GM19099 (cell line): Measurements from ENCODE around the gene KCNJ15.

ENCODE experiments used
- POLR2A ChIP-seq: IDR thresholded peaks from 3 replicates; pipeline ENCODE4 v1.6.1; 2011; ENCODE audit warnings: low read depth; ENCODE audit not compliant: insufficient read length; ENCODE audit errors: extremely low read depth

The KCNJ15 gene

GRCh38 chr21:38277501-38278131, 20.8 kb downstream of the KCNJ15 start:
- no peak for TF ChIP-seq POLR2A

- TF ChIP-seq POLR2A: no peak
Measured at GRCh38 chr21:38280454-38280853, 23.7 kb downstream of the KCNJ15 start.

DNA sequence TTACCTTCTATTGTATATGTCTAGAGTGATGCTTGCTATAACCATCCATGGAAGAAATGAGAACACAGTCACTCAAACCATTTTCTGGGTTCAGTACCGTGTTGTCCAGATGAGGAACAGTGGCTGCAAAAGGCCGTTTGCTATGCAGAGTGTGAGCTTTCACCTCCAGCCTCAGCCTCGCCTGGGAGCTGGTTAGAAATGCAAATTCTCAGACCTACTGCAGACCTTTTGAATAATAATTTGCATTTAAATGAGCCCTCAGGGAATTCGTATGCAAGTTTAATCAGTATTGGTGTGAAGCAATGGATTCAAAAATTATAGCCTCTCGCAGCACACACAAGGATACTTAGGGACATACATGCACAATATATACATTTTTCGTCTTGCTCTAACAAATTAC, 24.1 kb downstream of the KCNJ15 start:
- no peak for TF ChIP-seq POLR2A

- TF ChIP-seq POLR2A: no peak
Measured at GRCh38 chr21:38282921-38283320, 26.1 kb downstream of the KCNJ15 start.

DNA sequence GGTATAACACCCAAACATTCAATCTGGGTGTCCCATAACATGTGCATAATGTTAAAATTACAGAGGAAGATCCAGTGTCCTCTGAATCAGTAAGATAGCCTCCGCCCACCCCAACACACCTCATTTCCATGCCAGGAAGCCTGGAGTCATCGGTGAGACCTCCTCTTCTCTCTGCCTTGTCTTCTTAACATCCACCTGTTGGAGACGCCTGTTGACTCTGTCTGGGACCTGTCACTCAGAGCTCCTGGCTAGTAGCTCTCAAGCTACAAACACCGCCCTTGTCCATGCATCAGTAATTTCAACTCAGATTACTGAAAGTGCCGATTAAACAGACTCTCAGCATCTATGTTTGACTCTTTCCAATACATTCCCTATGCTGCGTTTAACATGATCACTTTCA, 27.4 kb downstream of the KCNJ15 start:
- TF ChIP-seq POLR2A: no peak

- TF ChIP-seq POLR2A: no peak
Measured at GRCh38 chr21:38286739-38287471, 30.1 kb downstream of the KCNJ15 start.

DNA sequence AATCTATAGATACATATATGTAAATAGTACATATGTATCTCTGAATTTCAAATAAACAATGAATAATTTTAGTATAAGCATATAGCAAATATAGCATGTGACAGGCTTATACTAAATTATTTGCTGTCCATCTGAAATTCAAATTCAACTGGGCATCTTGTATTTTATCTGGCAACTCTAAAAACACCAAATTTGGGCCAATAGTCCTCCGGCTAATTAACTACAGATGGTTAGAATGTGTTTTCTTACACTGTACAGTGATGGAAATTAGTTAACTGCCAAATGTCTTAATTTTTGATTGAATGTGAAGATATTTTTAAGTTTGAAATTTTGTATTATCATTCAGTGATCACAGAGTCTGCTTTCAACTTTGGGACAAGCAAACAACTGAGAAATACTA, 30.7 kb downstream of the KCNJ15 start:
- no peak for TF ChIP-seq POLR2A

GRCh38 chr21:38289705-38290485, 33.1 kb downstream of the KCNJ15 start:
- no peak for TF ChIP-seq POLR2A

GRCh38 chr21:38290809-38291208, 34.0 kb downstream of the KCNJ15 start:
- TF ChIP-seq POLR2A: no peak

DNA sequence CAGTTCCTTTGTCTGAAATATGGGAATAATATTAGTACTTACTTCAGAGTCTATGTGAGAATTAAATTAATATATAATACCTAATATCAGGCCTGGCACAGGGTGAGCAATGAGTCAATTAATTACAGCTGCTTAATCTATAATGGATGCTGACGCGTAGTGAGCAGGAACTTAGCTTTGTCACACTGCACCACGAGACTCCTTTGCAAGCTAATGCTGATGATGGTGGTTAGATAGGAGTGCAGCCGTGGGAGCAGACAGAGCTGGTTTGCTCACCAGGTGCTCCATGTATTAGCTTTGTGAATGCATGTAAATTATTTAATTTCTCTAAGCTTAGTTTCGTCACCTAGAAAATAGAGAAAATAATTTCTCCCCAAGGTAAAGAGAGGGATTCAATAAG, 35.1 kb downstream of the KCNJ15 start:
- TF ChIP-seq POLR2A: no peak

- TF ChIP-seq POLR2A: no peak
Measured at GRCh38 chr21:38293113-38293512, 36.3 kb downstream of the KCNJ15 start.

DNA sequence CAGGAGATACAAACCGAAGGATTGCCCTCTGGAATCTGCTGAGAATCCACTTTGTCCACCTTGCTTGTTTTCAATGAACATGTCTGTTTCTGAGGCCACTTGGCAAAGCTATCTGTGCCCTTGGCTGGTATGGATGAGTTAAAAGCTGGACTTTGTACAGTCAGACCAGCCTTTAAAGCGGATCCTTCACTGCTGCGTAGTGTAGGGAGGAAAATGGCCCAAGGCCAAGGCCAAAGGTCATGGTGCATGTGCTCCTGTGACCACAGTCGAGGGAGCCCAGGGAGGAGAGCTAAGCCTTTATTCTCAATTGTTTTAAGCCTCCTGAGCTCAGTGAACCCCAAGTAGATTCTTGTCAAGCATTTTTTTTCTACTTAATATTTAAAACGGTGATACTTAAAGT, 37.0 kb downstream of the KCNJ15 start:
- no peak for TF ChIP-seq POLR2A

DNA sequence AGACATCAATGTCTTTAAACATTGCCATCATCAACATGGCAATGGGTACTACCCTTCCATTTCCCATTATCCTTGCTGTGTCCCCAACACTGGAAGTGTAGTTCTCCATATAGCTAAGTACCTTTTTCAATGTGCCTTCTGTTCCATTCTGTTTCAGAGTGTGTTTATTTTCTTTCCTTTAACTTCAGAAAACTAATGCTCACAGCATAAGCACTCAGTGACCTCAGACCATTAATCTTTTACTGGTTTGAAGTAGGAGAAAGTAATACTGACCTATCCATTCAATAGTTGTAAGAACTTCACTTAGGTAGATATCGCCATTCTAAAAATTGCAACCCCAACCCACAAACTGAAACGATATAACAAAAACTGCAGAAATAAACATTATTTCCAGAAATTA, 37.8 kb downstream of the KCNJ15 start:
- no peak for TF ChIP-seq POLR2A

- TF ChIP-seq POLR2A: no peak
Measured at GRCh38 chr21:38295997-38296764, 39.4 kb downstream of the KCNJ15 start.

DNA sequence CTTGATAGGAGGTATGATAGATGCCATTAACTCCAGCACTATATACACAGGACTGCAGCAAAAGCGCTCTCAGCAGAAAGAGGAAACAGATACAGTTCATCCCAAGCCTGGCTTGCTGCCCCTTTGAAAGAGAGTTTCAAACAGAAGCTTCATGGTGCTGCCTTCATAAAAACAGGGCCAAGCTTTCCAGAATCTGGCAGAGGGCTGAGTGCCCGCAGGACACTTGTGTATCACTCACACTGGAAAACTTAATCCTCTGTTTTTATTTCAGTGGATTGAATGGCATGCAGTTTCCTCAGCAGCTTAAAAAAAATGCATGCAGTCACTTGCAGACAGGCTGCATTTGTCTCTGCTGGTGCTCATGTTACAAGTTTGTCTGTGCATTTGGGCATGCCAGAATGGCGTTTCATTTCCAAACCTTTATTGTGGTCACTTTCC, 40.4 kb downstream of the KCNJ15 start:
- TF ChIP-seq POLR2A: no peak
